Measurements from ENCODE around the gene SOX11.

SOX11 gene

GRCh38 chr2:5740817-5741216, 48.6 kb downstream of the SOX11 start:
- H3K4me3 ChIP-seq (ENCODE audit: low read depth, low read length) = no peak overlapping the region
- ChIA-PET POLR2A (no interaction called here), CTCF (interaction anchor here (0.8 kb wide), 1 partner anchor 175 kb away, joined by 3 read pairs; no protein-coding TSS in a partner anchor)
- DNase-seq (ENCODE audit: low read depth, low spot score) = no peak
- no peak for TF ChIP-seq CTCF (IDR thresholded peaks at IDR 0.05; ENCODE audit: insufficient read depth, low read length, missing control alignments)

DNA sequence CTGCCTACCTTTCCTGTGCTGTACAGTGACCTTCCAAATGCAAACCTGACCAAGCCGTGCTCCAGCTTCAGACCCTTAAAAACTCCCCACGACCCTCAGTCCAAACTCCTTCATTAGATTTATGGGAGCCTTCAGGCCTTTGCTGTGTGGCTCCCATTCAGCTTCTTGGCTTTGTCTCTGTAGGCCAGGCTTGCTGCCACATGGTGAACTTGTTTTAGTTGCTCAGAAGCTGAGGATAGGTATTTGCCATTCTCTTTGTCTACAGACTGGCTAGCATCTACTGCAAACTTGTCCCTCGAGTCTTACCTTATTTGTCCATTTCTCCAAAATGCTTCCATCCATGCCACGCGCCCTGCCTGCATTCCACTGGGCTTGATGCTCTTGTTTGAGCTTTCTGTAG, 49.1 kb downstream of the SOX11 start:
- POLR2A ChIA-PET = no interaction called here
- CTCF ChIA-PET = interaction anchor here (0.8 kb wide), 1 partner anchor 174 kb away, joined by 3 read pairs; no protein-coding TSS in a partner anchor
- H3K4me3 ChIP-seq (ENCODE audit: low read depth, low read length) = no peak overlapping the region
- no peak for TF ChIP-seq CTCF (IDR thresholded peaks at IDR 0.05; ENCODE audit: insufficient read depth, low read length, missing control alignments)
- DNase-seq (ENCODE audit: low read depth, low spot score) = no peak

GRCh38 chr2:5742126-5742525, 49.9 kb downstream of the SOX11 start:
- no peak for TF ChIP-seq CTCF (IDR thresholded peaks at IDR 0.05; ENCODE audit: insufficient read depth, low read length, missing control alignments)
- ChIA-PET POLR2A (no interaction called here), CTCF (no interaction called here)
- no peak for DNase-seq (ENCODE audit: low read depth, low spot score)
- H3K4me3 ChIP-seq (ENCODE audit: low read depth, low read length) = no peak overlapping the region

GRCh38 chr2:5748391-5748790, 56.2 kb downstream of the SOX11 start:
- no peak for TF ChIP-seq CTCF (IDR thresholded peaks at IDR 0.05; ENCODE audit: insufficient read depth, low read length, missing control alignments)
- CTCF ChIA-PET = no interaction called here
- DNase-seq (ENCODE audit: low read depth, low spot score) = no peak
- POLR2A ChIA-PET = no interaction called here
- H3K4me3 ChIP-seq (ENCODE audit: low read depth, low read length) = no peak overlapping the region

GRCh38 chr2:5748946-5749345, 56.8 kb downstream of the SOX11 start:
- H3K4me3 ChIP-seq (ENCODE audit: low read depth, low read length) = no peak overlapping the region
- CTCF ChIA-PET = no interaction called here
- TF ChIP-seq CTCF (IDR thresholded peaks at IDR 0.05; ENCODE audit: insufficient read depth, low read length, missing control alignments) = no peak
- no peak for DNase-seq (ENCODE audit: low read depth, low spot score)
- POLR2A ChIA-PET = no interaction called here

DNA sequence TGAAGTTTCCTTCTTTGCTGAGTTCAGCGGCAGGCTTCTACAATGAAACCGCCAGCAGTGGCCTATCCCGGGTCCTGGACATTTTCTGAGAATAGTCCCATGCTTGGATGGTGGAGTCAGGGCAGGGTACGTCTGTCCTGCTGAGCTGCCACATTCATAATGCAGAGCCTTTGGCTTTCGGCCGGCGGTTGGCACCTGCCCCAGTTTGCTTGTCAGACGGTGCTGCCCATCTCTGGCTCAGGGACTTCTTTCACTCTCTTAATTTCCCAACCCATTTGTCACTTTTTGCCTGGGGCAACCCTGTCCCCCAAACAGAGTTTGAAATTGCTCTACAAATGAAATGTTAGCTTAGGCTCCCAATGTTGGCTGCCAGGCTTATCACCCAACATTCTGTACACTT, 57.2 kb downstream of the SOX11 start:
- CTCF ChIA-PET = no interaction called here
- no peak for TF ChIP-seq CTCF (IDR thresholded peaks at IDR 0.05; ENCODE audit: insufficient read depth, low read length, missing control alignments)
- DNase-seq (ENCODE audit: low read depth, low spot score) = no peak
- POLR2A ChIA-PET = no interaction called here
- no peak overlapping the region for H3K4me3 ChIP-seq (ENCODE audit: low read depth, low read length)

All from AG04449 (cell line).